Ovary (tissue), 9 donors: ENCODE measurements around the gene PIWIL1. TPM values are rescaled to one million over a fixed set of nuclear protein-coding genes. Genes with fewer than 3 reads are reported as not detected.

Experiments used
- DNase-seq, 5 donors: peaks; one replicate each; pipeline ENCODE4 v3.0.0-alpha.2; 2019 to 2020
- H3K27ac ChIP-seq, 2 donors: fragments of 200-600 bp; one replicate each; pipeline versions ENCODE4 v1.5.1 to v1.8.0; 2019 to 2022
- H3K27me3 ChIP-seq: fragments of 200-600 bp; one replicate; pipeline ENCODE4 v1.8.0; 2022
- H3K36me3 ChIP-seq: fragments of 200-600 bp; sonication (generic); one replicate; pipeline ENCODE4 v1.5.1; 2019
- H3K4me1 ChIP-seq: one replicate; pipeline ENCODE4 v1.8.1; 2013; ENCODE audit warnings: mild to moderate bottlenecking, moderate library complexity; ENCODE audit not compliant: insufficient read depth
- H3K4me3 ChIP-seq: fragments of 200-600 bp; sonication (generic); one replicate; pipeline ENCODE4 v1.5.1; 2017
- H3K9me3 ChIP-seq, 2 donors: fragments of 200-600 bp in 1 of 2; sonication (generic) in 1 of 2; one replicate each; pipeline versions ENCODE4 v1.5.1 to v1.8.1; 2013 to 2019; ENCODE audit warnings: mild to moderate bottlenecking in 1 of 2, moderate library complexity in 1 of 2
- EP300 ChIP-seq: sonication (generic); formaldehyde crosslinking; IDR thresholded peaks from one replicate; pipeline ENCODE4 v1.6.1; 2017; ENCODE audit warnings: antibody characterized with exemption
- POLR2A ChIP-seq: fragments of 450-650 bp; IDR thresholded peaks from one replicate; pipeline ENCODE4 v1.6.1; 2017; ENCODE audit warnings: antibody characterized with exemption, mild to moderate bottlenecking, moderate library complexity
- WGBS, 3 donors: extraction: QIAGEN DNeasy Blood & Tissue Kit in 1 of 3; methylation state at CpG; one replicate each; pipeline versions ENCODE4 v1.1.5 to v1.1.7; 2013 to 2017; 5-methylcytosine and 5-hydroxymethylcytosine counted together
- intact Hi-C, 4 donors: fragments of 100-400 bp; cut with DNase I; formaldehyde crosslinking; loops; one replicate each; pipeline versions ENCODE4 v1.11.0 to v1.15.1; 2022 to 2023
- polyA plus RNA-seq, 2 donors: library from polyadenylated mRNA; stranded (reverse); fragments of 200-250 nt in 1 of 2; fragments of 350-450 nt in 1 of 2; fragmentation: Illumina TruSeq in 1 of 2; extraction: RNeasy Lipid Tissue Mini Kit (QIAGEN cat#74804) in 1 of 2; gene quantifications; one replicate each; pipeline ENCODE4 v1.2.3, GENCODE V29; 2013 to 2014
- total RNA-seq, 7 donors: library from RNA; depleted of rRNA in 2 of 7; stranded (reverse); fragments of >200 nt in 2 of 7; fragmentation: NEBNext Ultra II Directional in 3 of 7; extraction: Animal tissue kit (Norgen Biotek cat#: 25700) in 3 of 7; gene quantifications; one replicate each; pipeline versions ENCODE4 v1.1.0 to v1.2.4, GENCODE V29; 2016 to 2023
- TF ChIP-seq, protein P1 (sequence below), 3 donors: fragments of 450-650 bp in 2 of 3; fragments of 200-600 bp in 1 of 3; IDR thresholded peaks; one replicate each; pipeline versions ENCODE4 v1.5.1 to v1.8.0; 2016 to 2022; ENCODE audit warnings: antibody characterized with exemption in 3 of 3, mild to moderate bottlenecking in 1 of 3
- donor health status: DM: no; HTN: no; CAD: no; lungs with moderate emphysema.
- donor health status: DM: no; HTN: no; CAD: no.
- donor health status: Bipolar disorder and iron deficiency.
- donor health status: DM: yes; HTN: yes; CAD: no.
- donor health status: DM: no; HTN: no; CAD: no.
- donor health status: DM: yes; HTN: yes; CAD: no.

The PIWIL1 gene
- total and polyA plus RNA-seq, 9 donors = 0.12 to 1.3 (median 0.33) TPM; not detected in 5

GRCh38 chr12:130336723-130337487 lies 782 bp upstream of the PIWIL1 start:
- H3K9me3 ChIP-seq = no peaks in the 10 kb centered on the region
- H3K4me3 ChIP-seq = no peak overlapping the region
- no peaks in the 10 kb centered on the region for H3K27me3 ChIP-seq
- no peak for TF ChIP-seq POLR2A
- TF ChIP-seq, protein P1, sequence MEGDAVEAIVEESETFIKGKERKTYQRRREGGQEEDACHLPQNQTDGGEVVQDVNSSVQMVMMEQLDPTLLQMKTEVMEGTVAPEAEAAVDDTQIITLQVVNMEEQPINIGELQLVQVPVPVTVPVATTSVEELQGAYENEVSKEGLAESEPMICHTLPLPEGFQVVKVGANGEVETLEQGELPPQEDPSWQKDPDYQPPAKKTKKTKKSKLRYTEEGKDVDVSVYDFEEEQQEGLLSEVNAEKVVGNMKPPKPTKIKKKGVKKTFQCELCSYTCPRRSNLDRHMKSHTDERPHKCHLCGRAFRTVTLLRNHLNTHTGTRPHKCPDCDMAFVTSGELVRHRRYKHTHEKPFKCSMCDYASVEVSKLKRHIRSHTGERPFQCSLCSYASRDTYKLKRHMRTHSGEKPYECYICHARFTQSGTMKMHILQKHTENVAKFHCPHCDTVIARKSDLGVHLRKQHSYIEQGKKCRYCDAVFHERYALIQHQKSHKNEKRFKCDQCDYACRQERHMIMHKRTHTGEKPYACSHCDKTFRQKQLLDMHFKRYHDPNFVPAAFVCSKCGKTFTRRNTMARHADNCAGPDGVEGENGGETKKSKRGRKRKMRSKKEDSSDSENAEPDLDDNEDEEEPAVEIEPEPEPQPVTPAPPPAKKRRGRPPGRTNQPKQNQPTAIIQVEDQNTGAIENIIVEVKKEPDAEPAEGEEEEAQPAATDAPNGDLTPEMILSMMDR (IDR thresholded peaks at IDR 0.05) = no peak
- TF ChIP-seq EP300 = no peak
- DNase-seq = no peak
- H3K27ac ChIP-seq = no peak overlapping the region
- intact Hi-C loops = loop anchor here in 3 of 4 donors (2.0 to 10.0 kb wide), 5 partner anchors 26 to 408 kb away; no protein-coding TSS in a partner anchor
- WGBS, 3 donors = 69 to 82% (median 73%) methylated on average over 28 to 33 of the region's 33 CpGs
- H3K36me3 ChIP-seq = no peaks in the 10 kb centered on the region
- H3K4me1 ChIP-seq = peaks cover 6% of the 10 kb centered on the region

DNA sequence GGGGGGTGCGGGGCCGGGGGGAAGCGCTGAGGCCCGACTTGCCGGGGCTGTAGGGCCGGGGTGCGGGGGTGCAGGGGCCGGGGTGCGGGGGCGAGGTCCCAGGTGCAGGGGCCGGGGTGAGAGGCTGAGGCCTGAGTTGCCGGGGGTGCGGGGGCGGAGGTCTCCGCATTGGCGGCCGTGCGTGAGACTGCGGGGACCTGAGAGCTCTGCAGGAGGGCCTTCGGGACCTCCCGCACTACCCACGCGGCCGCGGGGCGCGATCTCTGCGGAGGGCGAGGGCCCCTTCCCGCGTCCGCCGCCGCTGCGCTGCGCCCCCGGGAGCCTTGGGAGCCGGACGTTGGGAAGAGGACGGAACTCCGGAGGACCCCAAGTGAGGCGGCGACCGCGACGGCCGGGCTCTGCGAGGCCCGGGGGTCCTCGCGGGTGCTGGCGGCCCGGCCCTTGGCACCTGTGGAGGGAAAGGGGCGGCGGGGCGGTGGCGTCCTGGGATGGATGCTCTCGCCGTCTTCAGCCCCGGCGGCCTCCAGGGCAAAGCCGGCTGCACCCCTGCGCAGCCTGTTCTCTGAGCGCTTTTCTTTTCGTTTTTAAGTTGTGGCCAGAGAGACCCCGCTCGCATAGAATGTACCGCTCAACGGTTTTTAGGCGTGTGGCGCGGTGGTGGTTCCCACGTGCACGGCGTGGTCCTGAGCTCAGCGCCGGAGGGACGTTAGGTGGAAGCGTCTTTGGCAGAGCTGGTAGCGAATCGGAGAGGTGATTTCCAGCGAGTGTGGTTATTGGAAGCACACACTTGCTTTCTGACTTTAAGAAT lies 1.3 kb downstream of the PIWIL1 start:
- Histone ChIP-seq H3K4me1 (peaks cover 6% of the 10 kb centered on the region), H3K36me3 (no peaks in the 10 kb centered on the region), H3K9me3 (no peaks in the 10 kb centered on the region), H3K27me3 (no peaks in the 10 kb centered on the region), H3K27ac (no peak overlapping the region), H3K4me3 (no peak overlapping the region)
- 4 to 9% (median 6%) methylated on average over 60 to 82 of the region's 82 CpGs for WGBS, 3 donors
- TF ChIP-seq, protein P1 (IDR thresholded peaks at IDR 0.05) = no peak
- TF ChIP-seq POLR2A (no peak), EP300 (no peak)
- intact Hi-C loops = loop anchor here in 3 of 4 donors (5.0 to 10.0 kb wide), 4 partner anchors 292 to 406 kb away; no protein-coding TSS in a partner anchor
- DNase-seq = no peak

DNA sequence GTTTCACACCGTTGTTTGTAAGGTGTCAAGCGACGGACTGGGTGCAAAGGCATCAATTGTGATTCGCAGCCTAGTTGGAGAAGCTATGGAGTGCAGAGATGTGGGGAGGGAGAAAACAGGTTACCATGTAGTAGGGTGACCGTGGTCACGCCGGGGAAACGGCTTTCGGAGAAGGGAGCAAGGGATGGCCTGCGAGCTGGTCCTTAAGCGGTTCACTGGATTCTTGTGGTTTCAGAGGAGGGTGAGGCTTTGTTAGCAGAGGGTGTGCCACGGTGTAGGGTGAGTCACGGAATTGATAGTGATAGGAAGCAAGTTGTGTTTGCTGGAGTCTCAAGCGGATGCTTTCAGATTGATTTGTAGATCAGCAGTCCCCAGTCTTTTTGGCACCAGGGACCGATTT lies 2.3 kb downstream of the PIWIL1 start:
- Histone ChIP-seq H3K27ac (no peak overlapping the region), H3K36me3 (no peaks in the 10 kb centered on the region), H3K4me1 (peaks cover 6% of the 10 kb centered on the region), H3K4me3 (no peak overlapping the region), H3K9me3 (no peaks in the 10 kb centered on the region), H3K27me3 (no peaks in the 10 kb centered on the region)
- DNase-seq = no peak
- intact Hi-C loops = loop anchor here in 3 of 4 donors (5.0 to 10.0 kb wide), 4 partner anchors 293 to 405 kb away; no protein-coding TSS in a partner anchor
- no peak for TF ChIP-seq EP300
- TF ChIP-seq POLR2A = no peak
- TF ChIP-seq, protein P1 (IDR thresholded peaks at IDR 0.05) = no peak
- 60 to 69% (median 65%) methylated on average over 15 of the region's 15 CpGs for WGBS, 3 donors

GRCh38 chr12:130342442-130342841 lies 4.8 kb downstream of the PIWIL1 start:
- no peak for DNase-seq

More at GRCh38 chr12:130342442-130342841, 4.8 kb downstream of the PIWIL1 start:
- TF ChIP-seq EP300 (no peak), POLR2A (no peak)
- TF ChIP-seq, protein P1 (IDR thresholded peaks at IDR 0.05) = no peak
- H3K4me3 ChIP-seq = no peak overlapping the region
- 41 to 67% (median 65%) methylated on average over 8 of the region's 8 CpGs for WGBS, 3 donors
- H3K27me3 ChIP-seq = no peaks in the 10 kb centered on the region
- intact Hi-C loops = no loop called here
- no peaks in the 10 kb centered on the region for H3K36me3 ChIP-seq
- H3K4me1 ChIP-seq = peaks cover 6% of the 10 kb centered on the region
- H3K27ac ChIP-seq = no peak overlapping the region
- H3K9me3 ChIP-seq = no peaks in the 10 kb centered on the region
